Measurements from ENCODE around the gene RACGAP1.

RACGAP1 gene

DNA sequence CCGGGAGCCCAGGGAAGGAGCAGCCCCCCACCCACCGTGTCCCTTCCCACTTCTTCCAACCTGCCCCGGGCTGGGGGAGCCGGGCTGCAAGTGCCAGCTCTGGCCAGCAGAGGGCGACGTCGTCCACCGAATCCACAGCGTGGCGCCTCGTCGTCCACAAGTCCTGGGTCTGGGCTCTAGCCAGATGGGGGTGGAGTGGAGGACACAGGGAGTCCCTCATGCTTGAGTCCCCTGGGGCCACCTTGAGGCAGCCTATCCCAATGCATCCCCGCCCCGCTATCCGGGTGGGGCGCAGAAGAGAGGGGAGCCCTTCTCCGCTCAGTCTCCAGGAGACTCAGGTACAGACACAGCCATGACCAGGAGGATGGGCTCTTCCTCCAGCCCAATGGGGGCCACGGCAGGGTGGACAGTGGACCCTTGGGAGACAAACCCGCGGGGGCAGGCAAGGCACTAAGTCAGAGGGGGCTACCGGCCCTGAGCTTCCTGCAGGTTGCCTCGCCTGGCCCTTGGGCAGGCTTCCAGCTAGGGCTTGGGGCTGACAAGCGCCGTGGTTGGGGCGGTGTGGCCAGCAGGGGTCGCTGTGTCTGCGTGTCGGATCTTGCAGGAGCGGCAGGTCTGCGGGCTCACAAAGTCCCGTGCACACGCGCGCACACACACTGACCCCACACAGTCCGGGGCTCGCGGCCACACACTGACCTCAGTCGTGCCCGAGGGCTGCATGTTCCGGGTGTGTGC, 58.1 kb downstream of the RACGAP1 start:
- peak; percentile 91 for DNase-seq

DNA sequence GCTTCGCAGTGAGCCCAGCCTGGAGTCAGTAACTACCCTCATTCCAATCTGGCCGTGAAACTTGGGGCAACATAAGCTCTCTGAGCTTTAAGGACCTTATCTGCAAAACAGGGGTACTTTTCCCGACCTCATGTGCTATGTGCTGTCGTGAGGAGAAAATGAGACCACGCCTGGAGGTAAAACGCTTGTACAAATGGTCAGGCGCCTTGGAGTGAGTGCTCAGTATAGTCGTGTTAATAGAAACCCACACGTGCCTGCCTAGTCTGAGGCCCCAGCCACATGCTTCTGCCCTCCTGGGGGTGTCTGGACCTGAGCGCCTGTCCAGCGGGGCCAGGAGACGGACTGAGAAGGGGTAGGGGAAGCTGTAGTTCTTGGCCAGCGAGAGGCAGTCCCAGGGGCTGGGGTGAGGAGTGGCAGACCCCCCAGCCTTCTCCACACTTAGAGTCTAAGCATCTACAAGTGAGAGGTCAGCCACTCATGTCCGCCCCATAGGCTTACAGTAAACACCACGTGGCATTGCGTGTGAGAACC, 58.7 kb downstream of the RACGAP1 start:
- no peak for DNase-seq

DNA sequence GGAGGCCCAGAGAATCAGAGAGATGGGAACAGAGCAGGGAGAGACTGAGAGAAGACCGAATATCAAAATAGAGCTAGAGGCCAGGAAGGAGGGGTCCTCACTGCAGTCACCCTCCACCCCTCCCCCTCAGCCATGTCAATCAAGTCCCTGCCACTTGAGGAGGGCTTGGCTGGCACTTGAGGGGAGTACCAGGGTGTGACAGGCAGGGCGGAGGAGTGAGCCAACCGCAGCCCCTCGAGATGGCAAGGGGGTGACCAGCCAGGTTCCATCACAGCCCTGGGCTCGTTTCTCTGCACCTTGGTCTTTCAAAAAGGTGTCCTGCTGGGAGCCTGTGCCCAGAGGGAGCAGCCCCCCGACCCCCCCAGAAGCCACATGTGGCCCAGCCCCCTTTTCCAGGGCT, 59.5 kb downstream of the RACGAP1 start:
- DNase-seq: no peak

DNA sequence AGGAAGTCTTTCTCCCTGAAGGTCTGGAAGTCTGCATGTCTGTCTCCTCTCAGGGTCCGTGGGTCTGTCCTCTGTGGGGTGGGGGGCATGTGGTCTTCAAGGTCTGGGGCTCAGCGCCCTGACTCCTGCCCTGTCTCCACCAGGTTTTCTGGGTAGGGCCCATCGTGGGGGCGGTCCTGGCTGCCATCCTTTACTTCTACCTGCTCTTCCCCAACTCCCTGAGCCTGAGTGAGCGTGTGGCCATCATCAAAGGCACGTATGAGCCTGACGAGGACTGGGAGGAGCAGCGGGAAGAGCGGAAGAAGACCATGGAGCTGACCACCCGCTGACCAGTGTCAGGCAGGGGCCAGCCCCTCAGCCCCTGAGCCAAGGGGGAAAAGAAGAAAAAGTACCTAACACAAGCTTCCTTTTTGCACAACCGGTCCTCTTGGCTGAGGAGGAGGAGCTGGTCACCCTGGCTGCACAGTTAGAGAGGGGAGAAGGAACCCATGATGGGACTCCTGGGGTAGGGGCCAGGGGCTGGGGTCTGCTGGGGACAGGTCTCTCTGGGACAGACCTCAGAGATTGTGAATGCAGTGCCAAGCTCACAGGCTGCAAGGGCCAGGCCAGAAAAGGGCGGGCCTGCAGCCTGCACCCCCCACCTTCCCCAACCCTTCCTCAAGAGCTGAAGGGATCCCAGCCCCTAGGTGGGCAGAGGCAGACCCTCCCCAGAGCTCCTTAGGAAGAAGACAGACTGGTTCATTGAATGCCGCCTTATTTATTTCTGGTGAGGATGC, 60.3 kb downstream of the RACGAP1 start:
- no peak for DNase-seq

DNA sequence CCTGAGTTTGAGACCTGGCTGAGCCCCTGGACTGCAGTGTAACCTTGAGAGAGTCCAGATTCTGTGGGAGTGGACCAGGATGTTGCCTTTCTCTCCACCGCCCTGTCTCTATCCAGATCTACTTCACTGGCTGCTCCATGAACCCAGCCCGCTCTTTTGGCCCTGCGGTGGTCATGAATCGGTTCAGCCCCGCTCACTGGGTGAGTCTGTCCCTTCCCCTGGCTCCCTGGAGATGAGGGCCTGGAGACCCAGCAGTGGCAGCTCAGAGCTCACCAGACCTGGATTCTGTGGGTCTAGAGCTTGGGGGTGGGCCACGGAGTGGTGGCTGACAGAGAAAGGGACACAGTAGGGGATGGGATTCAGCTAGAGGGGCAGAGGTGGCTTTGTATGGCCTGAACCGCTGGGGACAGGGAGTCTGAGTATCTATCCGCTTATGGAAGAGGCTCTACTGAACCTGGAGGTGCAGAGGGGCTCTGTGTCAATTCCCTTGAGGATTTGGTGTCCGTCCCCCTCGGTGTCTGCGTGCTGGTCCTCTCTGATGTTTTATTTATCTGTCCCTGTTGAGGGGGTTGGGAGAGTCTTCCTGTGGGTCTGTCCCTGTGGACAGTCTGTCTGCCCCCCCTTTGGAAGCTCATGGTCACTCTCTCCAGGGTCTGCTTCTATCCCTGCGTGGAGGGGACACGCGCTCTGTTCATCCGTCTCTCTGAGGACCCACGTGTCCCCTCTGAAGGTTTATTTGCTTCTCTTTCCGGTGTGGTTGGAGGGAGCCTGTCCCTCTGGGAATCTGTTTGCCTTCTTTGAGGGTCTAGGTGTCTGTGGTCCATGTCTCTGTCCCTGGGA, 61.1 kb downstream of the RACGAP1 start:
- no peak for DNase-seq

DNA sequence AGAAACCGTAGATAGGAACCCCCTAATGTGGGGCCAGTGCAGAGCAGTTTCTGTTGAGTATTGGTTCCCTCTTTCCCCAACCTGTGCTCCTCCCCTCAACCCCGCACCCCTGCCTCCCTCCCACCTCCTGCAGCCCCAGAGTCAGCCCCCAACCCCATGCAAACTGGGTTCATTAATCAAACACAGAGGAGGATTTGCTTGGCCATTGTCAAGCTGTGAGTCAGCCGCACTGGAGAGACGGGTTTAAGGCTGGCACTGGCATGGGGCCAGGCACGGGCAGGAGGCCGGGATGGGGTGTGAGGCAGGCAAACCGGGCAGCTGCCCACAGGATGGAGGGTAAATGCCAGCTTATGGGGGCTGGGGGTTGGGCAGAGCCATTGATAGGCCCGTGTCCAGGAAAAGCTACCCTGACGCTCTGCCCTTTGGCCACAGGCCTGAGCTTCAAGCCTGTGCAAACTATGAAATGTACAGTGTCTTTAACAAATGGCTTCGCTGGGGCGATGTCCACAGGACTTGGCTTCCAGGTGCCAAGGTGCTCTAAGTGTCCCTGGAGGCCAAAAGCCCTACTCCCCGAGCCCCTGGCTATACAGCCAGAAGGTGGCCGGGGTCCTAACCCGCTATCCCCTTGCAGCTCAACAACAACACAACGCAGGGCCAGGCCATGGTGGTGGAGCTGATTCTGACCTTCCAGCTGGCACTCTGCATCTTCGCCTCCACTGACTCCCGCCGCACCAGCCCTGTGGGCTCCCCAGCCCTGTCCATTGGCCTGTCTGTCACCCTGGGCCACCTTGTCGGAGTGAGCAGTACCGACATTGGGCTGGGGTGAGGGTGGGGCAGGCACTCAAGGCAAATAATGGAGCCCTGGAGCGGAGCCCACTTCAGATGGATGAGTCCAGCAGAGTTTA, 62.2 kb downstream of the RACGAP1 start:
- no peak for DNase-seq

DNA sequence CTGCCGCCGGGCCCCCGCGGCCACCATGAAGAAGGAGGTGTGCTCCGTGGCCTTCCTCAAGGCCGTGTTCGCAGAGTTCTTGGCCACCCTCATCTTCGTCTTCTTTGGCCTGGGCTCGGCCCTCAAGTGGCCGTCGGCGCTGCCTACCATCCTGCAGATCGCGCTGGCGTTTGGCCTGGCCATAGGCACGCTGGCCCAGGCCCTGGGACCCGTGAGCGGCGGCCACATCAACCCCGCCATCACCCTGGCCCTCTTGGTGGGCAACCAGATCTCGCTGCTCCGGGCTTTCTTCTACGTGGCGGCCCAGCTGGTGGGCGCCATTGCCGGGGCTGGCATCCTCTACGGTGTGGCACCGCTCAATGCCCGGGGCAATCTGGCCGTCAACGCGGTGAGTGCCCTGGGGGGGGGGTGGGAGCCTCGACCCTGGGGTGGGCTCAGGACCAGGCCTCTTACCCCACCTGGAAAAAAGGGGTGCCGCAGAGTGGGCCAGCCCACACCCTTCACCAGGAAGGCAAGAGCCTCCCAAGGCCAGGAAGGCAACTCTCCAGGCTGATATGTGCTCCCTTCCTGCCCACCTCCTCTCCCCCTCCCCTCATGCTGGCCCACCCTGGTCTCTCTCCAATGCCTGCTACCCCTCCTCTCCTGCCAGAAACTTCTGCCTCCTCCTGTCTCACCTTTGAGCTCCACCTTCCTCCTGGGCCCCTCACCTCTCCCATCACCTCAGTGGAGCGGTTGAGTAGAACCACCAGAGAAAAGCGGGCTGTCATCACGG, 63.1 kb downstream of the RACGAP1 start:
- no peak for DNase-seq

DNA sequence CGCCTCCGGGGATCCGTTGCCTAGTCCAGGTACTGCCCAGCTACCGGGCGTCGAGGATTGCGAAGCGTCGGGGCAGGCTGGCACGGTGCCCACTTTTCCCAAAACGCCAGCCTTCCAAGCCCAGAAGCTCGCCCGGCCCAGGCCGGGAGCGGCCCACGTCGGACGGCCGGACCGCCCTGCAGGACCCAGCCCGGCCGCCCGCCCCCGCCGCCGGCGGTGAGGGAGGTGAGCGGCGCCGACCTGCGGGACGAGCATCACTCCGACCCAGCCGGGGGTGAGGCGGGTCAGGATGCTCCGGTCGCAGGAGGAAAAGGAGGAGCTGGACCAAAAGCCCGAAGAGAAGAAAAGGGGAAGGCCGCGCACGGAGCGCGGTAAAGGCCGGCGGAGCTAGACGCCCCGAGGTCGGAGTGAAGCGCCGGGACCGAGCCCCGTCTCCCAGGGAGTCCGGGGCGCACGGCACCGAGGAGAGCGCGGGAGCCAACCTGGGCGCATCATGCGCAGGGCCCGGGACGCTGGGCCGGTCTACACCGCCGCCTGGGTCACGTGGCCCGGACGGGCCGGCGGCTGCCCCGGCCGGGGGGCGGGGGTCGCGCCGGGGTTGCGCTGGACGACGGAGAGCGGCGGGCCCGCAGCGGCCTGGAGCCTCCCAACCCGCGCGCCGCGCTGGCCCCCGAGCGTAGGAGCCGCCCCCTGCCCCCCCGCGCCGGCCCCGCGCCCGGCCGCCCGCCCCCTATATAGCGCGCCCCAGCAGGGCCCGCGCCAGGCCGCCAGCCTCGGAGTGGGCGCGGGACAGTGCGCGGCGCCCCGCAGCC, 64.0 kb downstream of the RACGAP1 start, which contains the start of gene AQP5:
Gene AQP5 (plus strand): TSS at position 762 of the 812 bp plus-strand sequence. CDS start 146 bp downstream, outside the sequence.
- peak; percentile 25 for DNase-seq

DNA sequence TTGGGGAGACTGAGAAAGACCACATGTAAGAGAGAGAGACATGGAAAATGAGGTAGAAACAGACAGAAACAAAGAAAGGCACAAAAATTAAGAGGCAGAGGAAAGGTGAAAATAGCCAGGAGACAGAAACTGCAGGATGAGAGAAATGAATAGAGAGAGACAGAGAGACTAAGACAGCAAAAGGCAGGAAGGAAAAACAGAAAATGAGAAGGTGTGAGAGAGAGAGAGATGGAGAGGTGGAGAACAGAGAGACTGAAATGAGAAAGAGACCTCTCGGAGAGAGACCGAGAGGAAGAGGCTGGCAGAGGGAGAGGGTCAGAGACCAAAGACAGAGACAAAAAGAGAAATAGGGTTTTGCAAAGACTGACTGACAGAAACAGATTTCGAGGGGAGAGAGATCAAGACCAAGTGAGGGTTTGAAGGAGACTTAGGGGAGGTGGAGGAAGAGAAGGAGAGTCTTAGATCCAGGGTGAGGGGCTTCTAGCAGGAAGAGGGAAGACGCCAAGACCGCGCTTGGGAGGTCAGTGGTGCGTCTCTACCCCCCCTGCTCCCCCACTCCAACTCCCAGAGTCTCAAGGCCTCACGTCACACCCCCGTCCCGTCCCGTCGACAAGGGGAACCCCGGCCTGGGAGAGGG, 64.7 kb downstream of the RACGAP1 start:
- no peak for DNase-seq

DNA sequence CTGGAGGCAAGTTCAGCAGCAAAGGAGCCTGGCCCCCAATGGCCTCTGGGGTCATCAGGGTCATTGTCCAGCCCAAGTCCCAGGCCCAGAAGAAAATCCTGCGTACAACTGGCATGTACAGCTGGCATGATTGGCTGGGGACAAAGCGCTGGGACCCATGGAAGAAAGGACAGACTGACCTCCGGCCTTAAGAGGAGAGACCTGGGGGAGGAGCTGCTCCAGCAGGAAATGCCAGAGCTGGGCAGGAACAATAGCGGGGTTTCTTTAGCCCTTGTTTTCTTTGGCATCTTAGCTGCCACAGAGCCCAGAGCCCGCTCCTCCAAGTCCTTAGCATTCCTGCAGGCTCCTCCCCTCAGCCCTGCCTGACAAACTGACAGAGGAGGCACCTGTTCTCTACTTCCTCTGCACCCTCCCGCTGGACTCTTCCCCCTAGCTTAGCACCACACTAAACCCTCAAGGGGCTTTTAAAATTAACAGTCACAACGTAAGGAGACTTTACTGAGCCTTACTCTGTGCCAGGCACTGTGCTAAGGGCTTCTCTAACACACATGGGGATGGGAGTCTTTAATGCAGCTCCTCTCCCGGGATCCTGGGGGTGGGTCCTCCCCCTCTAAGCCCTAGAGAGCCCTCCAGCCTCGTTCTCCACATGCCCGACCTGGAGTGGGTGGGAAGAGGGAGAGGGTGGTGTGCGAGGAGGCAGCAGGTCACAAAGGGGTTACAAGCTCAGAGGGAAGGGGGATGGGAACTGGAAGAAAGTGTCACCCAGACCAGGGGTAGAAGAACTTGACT, 65.4 kb downstream of the RACGAP1 start:
- DNase-seq: no peak

DNA sequence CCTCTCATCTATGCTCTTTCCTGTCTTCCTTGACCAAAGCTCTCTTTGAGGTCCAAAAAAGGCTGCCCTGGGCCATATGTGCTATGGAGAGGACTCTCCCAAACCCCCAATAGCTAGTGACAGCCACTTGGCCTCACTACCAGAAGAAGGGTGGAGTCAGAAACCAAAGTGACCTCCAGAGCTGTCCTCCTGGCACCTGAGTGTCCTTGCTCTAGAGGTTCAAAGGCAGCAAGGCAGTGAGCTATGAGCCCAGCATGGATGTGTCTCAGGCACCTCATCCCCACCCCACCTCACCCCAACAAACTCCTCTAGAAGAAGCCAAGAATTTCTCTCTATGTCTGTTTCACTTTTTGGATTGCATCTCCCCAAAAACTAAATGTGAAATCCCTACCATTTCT, 67.7 kb downstream of the RACGAP1 start:
- no peak for DNase-seq

DNA sequence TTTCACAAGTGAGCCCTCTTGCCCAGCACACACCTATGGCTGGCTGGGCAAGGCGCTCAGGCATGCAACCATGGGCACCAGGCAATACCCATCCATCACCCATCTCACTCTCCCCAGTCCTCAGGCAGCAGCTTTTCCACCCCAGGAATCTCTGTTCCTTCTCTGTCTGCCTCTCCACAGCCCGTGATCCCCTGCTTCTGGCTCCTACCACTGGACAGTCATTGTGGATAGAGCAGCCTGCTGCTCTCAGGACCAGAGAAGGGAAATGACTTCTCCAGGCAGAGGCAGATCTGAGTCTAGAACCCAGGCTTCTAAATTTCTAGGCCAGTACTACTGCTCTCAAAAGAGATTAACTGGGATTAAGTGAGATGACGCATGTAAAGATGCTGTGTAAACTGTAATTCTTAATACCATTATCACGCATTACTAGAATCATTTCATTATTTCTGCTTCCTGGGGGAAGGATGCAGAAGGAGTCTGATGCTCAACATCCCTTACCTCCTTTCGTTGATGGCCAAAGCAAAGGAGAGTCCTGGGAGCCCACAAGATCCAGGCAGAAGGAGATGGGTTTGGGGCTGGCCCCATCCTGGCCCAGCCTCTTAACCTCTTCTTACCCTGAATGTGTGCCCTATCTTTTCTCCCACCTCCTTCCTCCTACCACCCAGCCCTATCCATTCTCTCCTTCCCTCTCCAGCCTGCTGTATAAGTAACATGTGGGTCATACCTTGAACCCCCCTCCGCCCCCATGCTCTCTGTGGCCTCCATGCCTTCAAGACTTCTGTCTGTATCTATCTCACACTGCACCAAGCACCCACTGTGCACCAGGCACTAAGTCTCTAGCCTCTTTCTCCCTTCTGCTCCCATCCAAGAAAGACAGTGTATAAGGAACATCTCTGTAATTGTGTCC, 68.4 kb downstream of the RACGAP1 start:
- no peak for DNase-seq

DNA sequence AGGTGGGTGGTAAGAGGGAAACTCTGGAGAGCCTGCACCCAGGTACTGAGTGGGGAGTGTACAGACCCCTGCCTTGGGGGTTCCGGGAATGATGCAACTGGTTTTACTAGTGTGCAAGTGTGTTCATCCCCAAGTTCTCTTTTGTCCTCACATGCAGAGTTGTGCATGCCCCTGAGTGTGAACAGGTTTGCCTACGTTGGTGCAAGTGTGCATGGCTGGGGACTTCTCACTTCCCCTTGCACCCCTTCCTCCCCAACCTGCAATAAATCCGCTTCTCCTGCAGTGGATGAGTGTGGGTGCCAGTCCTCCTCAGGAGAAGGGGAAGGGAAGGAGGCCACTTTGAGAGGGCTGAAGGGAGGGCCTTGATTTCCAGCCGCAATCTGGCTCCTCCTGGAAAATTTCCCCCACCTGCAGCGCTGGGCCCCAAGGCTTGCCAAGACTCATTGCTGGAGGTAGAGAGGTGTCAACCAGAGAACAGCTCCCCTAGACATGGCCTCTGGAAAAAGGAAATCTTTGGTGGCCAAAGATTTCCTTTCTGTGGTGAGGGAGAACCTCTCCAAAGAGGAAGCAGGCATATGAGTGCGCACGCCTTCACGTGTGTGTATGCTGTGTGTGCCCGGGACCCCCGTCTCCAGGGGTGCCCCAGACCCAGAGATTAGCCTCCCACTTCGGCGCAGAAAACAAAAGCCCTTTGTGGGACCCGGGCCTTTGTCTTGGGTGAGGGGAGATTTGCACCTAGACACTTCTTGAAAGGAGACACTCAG, 69.2 kb downstream of the RACGAP1 start:
- DNase-seq: no peak

DNA sequence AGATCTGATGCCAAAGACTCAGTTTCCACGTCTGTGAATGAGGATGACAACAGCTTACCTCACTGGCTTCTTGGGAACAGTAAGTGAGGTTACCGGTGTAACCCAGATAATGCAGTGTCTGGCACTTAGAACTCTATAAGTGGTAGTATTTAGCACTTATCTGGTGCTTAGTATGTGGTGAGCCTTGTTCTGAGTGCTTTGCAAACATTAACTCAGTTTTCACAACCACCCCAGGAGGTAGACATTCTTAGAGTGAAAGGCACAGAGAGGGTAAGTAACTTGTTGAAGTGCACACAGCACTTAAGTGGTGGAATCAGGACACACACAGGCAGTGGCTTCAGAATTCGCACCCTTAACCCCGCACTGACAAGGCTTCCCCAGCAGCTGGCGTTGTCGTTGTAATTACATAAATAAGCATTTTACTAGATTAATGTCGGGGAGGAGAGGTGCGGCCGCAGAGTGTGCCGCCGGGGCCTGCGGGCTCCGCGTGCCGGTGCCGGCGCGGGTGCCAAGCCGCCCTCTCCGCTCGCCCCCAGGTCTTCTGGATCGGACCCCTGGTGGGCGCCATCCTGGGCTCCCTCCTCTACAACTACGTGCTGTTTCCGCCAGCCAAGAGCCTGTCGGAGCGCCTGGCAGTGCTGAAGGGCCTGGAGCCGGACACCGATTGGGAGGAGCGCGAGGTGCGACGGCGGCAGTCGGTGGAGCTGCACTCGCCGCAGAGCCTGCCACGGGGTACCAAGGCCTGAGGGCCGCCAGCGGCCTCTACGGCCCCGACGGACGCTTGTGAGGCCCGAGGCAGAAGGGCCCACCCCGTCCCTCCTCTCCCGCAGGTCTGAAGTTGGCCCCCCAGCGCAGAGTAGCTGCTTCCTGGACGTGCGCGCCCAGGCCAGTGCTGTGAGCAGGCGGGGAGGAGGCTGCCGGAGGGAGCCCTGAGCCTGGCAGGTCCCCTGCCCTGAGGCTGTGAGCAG, 70.1 kb downstream of the RACGAP1 start:
- peak; percentile 32 for DNase-seq

DNA sequence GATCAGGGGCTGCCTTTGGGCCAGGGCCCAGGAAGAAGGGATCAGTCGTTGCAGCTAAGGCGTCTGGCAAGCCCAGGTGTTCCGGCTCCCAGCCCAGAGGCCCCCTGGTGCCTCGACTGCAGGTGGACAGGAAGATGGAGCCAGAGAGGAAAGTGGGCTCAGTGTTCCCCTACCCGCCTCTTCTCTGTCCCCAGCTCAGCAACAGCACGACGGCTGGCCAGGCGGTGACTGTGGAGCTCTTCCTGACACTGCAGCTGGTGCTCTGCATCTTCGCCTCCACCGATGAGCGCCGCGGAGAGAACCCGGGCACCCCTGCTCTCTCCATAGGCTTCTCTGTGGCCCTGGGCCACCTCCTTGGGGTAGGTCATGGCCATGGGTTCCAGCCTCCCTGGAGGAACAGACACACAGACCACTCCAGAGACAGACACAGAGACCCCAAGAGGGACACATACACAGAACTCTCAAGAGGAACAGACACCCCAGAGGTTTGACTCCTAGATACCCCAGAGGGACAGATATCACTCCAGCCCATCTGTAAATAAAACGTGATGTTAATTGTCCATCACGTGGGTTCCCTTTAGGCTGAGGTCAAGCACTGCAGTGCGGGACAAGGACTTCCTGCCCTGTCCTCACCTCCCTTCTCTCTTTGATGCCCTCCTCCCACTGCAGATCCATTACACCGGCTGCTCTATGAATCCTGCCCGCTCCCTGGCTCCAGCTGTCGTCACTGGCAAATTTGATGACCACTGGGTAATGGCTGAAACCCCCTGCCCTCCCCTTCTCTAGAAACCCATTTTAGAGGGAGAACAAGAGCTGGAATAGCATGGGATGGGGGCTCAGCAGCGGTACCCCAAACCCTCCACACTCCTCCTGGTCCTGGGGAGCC, 71.1 kb downstream of the RACGAP1 start:
- no peak for DNase-seq

Data from hematopoietic multipotent progenitor cell treated with erythropoietin and hydrocortisone succinate and interleukin-3 and kit ligand, for 6 days (in vitro differentiated cells).